GM19395 (cell line): ENCODE data around the gene LRTM1.

ENCODE experiments used
- ATAC-seq: cut with Tn5 transposase; IDR thresholded peaks from one replicate; pipeline ENCODE4 v1.9.1; 2021; ENCODE audit warnings: mild to moderate bottlenecking, moderate library complexity; ENCODE audit not compliant: unreplicated experiment

LRTM1 gene

DNA sequence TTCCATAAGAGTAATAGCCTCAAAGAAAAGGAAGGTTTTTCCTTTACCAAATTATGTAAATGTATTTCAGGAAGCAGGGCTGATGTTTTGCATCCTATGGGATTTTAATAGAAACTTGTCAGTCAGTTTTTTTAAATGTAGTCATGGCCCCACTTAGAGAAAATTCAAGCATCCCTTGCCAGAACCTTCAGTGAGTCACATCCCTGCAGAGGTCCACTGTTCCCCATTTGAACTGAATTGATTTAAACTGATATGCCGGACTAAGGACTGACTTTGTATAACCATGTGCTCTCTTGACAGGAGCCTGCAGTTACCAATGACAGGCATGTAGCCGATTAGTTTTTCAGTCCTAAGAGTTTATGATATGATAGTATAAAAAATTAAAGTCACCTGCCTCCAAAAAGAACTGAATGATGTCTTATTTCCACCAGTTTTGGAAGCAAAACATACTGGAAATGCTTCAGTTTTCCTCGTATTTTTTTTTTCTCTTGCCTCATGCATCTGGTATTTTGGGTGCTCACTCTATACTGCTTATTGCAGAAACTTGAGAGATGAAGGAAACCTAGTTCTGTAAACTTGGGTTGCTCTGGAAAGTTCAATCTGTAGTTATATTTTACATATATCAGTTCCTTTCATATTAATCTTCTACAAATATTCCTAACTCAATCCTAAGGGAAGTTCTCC is 30.7 kb downstream of the LRTM1 start:
- no peak for ATAC-seq

DNA sequence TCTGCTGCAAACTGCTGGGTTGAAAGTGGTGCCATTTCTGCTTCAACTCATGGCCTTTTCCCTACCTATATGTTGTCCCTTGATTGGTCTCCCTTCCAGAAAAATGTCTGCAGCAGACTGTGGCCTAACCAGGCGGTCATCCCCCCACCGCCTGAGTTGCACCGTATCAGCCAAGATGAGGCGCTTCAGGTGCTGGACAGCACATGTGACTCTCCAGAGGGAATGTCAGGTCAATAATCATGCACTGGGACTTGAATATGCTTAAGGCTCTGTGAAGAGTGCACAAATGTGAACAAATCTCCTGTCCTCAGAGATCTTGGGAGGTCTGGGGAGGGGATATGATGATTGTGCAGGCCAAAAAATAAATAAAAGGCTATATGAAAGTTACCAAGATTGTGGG is 32.2 kb downstream of the LRTM1 start:
- no peak for ATAC-seq

DNA sequence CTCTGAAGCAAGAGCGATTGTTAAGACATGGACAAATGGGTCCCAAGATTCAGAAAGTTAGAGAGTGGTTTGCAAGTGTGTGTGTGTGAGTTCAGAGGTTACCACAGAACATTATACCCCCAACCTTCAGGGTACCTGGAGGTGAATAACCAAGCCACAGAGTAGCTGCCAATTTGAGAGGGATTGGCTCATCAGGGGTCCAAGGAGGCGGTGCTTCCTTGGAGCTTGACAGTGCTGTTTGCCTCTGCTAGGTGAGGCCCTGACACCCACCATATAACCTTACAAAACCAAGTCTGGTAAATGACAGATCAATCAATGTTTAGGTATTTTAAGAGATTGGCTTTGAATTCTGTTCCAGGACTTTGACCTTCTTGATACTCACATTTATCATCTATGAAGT is 35.7 kb downstream of the LRTM1 start:
- ATAC-seq = no peak

DNA sequence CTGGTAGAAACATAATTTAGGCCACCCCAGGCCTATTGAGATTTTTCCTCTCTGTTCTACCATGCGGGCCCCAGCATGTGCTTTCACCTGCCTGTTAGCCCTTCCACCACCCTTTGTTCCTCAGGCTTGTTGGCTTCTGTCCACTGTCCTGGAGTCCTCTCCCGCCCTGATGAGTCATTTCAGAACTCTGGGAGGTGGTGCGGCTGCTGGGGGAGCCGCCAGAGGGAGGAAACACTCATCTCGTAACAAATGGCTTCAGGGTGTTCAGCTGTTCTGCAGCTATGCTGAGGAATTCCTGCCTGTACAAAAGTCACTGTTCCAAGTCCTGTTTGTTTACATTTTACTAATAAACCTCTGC is 36.3 kb downstream of the LRTM1 start:
- ATAC-seq = no peak

DNA sequence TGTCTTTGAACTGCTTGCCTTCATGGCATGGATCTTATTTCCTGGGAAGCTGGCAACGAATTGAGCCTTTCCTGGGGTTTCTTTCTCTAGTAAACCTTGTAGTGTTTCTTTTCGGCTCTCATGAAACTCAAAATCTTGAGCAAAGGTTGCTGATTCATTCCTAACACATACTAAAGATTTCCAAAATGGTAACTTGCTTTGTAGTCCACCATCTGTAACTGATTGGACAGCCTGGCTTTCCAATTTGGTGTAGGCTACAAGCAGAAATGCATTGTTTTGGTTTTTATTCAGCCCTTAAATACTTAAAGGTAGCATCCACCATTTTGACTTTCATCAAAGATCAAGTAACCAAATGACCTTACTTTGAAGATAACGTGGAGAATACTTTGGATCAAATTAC is 38.1 kb downstream of the LRTM1 start:
- no peak for ATAC-seq

DNA sequence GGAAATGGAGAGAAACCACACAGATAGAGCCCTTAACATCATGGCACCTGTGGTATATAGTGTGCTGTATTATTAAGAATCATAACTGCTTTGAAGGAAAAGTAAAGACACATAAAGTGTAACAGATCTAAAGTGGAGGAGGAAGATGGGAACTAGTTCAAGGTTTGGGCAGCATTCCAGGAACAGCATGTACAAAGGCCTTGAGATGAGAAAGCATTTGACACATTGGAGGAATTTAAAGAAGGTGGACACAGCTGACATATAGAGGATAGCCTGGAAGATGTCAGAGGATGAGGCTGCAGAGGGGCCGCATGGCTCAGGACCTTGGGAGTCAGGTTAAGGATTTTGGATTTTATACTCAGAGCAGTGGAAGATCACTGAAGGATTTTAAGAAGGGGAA is 39.0 kb downstream of the LRTM1 start:
- no peak for ATAC-seq

DNA sequence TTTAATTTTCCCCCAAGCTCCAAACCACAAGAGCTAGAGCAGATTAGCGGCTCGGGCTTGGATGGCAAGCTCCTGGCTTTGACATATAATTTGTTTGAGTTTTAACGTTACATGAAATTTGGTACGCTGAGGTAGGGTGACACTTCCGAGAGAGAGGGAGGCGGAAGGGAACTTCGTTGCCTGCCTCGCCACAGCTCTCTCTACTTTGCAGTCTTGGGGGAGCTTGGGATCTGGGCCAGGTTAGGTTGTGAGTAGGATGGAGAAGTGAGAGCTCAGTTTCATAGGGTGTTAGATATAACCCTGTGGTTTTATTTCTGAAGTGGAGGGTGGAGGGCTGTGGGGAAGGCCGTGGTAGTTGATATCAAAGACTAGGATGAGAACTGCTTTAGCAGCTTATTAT is 39.7 kb downstream of the LRTM1 start:
- no peak for ATAC-seq

DNA sequence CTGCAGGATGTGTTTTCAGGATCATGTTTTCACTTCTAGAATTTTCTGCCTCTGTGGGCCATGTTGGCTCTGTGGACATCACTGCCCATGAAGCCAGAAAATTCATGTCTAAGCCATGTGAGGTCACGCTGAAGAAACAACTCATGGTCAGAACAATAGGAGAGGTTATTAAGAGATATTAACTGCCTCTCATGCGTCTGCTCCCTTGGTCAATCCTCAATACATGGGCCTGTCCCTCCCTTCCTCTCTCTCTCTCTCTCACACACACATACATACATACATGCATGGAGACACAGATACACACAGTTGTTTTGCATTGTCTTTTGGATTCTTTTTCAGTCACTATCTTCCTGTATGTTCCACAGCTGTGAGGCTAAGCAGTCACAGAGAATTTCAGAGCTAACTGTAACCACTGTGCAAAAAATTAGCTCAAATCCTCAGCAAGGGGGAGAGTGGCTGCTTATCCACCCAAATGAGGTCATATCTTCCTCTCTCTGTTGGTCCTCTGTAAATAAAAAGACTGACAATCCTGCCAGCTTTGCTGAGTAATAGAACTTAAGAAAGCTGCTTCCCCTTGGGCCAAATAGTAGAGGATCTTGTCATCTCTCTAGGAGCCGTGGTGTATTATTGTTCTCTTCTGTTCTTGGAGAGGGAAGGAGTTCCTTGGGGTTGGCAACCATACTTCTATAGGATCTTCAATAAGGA is 45.6 kb downstream of the LRTM1 start:
- no peak for ATAC-seq

DNA sequence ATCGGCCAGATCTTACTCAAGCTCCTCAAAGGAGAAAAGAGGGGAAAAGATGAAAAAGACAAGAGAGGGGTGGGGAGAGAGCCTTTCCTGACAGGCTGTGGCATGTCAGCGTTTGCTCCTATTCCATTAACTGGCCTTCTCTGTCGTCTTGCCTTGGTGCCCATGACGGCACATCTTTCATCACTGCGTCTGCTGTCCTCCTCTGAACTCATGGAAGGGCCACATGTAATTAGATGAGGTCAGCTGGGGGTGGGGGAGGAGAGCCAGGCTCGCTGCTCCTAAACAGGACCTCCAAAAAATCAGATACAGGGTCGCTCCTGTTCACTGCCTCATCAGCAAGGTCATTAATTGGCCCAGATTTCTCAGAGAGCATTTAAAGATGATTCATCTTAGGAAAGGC is 49.7 kb downstream of the LRTM1 start:
- ATAC-seq = no peak

DNA sequence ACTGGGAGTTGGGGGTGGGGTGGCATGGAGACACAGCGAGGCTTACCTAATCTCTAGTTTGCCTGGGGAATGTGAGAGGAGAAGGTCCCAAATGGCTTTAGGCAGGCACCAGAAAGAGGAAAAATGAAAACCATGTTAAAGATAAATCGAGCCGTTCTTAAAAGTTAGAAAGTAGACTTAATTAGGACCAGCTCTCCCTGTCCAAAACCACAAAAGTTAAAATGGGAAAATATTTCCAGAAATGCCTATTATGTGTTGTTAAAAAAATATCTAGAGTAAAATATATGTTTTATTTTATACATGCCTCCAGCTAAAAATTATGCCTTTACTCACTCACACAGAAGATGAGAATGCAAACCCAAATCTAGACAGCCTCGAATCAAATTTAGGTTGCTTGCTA is 50.1 kb downstream of the LRTM1 start:
- no peak for ATAC-seq

DNA sequence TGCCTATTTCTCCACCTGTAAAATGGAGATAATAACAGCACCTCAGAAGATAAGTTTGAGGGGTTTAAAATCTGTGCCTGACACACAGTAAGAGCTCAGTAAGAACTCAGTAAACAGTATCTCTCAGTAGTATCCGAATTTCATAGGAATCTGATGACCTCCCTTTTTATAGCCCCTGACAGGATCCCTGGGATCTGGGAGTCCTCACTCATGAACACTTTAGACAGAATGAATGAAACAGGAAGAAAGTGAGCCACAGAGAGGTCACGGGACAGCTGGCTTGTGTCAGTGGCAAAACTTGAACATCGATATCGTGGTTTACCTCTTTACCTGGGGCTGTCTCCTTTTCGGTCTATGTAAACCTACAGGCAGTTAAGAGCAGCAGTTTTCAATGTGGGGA is 51.2 kb downstream of the LRTM1 start:
- ATAC-seq = no peak

DNA sequence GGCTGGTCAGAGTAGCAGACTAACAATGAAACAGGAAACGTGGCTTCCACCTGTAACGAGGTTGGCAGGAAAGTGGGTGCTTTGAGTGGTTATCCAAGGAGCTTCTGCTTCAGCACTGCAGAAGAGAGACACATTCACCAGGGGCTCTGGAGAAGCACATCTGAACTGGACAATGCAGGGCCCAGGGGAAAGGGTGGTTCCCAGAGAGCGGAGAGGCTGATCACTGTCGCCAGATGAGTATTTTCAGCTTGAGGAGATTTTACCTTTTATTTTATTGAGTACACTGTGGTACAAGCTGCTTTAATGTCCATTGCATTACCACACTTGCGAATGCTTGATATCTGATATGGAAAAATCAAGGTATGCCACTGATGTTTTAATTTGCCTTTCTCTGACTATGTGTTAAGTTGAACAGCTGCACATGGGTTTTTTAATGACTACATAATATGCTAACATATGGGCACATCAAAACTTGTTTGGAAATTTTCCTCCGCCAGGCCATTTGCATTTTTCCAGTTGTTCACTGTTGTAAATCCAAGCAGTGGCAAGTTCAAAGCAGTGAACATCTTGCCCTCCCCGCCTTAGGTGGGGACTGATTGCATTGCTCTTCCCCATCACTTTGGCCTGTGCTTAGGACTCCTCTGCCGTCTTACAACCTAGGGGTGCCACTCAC is 52.1 kb downstream of the LRTM1 start:
- ATAC-seq = no peak

DNA sequence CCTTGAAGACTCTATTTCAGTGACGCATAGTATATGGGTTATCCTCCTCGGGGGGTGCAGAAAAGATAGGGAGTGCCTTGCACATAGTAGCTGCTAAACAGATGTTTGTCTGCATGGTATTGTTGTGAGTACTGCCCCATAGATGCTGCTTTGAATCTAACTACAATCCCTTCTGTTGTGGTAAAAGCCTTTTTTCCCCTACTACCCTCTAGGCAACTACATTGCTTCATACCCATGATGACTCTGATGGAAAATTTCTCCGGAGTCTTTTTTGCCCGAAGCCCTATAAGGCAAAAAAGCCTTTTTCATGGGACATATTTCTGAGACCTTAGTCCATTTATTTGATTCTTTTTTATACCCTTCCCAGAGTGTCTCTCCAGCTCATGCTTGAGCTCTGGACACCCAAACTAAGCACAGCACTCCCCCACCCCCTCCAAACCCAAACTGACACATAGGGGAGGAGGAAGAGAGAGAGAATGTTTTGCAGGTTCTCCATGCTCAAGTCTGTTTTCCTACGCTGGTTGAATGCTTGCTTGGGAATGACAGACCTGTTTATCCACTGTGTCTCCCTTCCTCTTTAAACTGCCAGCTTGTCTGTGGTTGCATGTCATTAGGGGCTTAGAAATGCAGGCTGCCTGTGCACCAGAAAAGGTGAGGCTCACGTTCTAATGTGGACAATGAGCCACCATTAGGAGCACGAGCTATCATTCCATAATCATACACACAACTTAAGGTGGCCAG is 52.9 kb downstream of the LRTM1 start:
- no peak for ATAC-seq

DNA sequence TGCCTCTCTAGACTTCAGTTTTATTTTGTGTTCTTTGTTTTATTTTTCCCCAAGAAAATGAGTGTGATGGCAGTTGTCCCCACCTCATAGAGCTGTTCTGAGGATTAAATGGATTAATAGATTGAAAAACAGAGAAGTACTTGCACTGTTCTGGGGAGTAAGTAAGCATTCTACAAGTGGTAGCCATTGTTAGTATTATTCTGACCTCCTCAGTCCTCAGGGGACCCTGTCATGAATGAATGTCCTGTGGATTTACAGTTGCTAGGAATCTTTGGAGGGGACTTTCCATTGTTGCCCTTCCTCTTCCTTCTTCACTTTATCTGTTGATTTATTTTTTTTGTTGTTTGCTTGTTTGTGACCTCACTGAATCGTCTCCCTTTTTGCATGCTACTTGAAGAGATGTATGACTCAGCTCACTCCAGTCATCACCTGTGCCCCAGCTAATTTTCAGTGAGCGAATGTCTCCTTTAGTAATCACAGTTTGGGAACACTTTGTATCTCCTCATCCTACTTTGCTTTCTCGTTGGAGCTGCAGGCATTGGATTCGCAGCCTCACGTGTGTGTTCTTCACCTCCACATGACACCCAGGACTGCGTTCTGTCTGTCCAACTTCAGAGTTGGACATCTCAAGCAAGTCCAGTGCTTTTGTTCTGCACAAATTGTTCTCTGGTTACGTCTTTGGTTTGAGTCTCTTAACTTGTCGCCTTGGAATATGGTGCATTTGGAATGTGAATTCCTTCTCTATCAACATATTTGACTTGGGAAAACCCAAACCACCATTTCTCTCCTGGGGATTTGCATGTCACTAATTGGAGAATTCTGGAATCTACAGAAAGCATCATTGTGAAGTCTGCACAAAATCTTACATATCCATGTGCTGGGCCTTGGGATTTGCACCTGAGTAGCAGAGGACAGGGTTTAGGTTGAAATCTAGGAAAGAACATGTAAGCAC is 54.5 kb downstream of the LRTM1 start:
- ATAC-seq = no peak

DNA sequence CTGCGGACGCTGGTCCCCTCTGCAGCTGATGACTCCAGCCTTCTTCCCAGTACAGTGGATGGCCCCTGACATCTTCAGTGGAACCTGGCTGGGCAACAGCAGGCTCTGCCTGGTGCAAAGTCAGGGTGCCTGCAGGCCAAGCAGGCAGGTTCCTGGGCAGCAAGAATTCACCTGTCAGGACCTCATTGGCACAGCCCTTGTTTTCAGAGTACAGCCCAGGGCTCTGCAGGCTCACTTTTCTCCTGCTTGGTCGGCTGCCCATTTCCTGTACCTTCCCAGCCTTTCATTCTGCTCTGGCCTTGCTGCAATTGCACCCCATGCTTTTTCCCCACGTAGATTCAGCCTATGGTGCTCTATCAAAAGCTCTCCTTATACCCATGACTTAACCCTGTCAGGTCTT is 56.0 kb downstream of the LRTM1 start:
- ATAC-seq = no peak

DNA sequence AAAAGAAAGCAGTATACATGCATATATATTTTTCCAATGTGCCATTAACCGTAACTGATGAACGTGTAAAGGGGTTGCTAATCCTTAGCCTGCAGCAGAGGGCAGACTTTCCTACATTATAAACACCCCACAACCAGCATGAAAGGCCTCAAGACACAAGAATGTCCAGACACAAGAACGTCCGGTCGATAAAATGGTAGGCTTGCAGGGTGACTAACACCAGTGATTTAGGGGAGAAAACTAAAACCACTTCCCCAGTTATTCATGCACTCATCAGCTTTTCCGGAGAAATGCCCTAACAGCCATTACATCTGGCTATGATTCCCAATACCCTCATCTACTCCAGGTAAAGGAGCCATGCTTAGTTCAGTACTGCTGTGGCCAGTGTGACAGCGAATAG is 57.4 kb downstream of the LRTM1 start:
- ATAC-seq = no peak
